Activated CD4-positive, alpha-beta T cell treated with anti-CD3 and anti-CD28 coated beads for 1 hour (primary cell): Measurements from ENCODE around the gene SYVN1.
A peak's percentile ranks its signal among the peaks of the same experiment; 100 is the strongest.
"Not testable (repeated sequence)": the region's sequence is repeated elsewhere in the genome, so short reads cannot be mapped to it uniquely, and the experiment has no call there.

Source experiments
- DNase-seq: peaks from one replicate; pipeline ENCODE4 v3.0.0-alpha.2; 2020

Gene SYVN1

DNA sequence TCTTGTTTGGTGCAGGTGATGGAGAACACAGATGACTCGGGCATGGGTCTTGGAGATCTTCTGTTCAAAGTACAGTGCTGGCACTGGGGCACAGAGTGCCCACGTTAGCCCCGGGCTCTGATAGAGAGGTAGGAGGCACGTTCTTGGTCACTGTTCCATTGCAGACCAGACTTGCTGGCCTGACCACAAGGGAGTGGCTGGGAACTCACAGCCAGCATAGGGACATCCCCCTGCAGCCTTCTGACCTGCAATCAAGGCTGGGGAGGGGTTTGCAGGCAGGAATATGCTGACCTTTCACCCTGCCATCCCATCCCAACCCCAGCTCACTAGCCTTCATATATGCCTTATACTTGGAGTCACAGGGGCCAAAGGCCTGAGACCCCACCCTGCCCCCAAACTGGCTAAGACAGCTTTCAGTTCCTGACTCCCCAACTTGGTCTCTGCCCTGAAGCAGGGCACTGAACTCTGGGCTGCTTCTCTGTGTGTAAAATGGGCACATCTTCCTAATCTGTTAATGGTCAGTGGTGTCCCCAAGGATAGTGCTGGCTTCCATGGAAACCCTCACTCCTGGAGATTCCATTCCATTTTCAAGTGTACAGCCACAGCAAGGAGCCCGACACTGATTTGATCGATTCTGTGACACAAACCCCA, 7.6 kb downstream of the SYVN1 start:
- no peak for DNase-seq

DNA sequence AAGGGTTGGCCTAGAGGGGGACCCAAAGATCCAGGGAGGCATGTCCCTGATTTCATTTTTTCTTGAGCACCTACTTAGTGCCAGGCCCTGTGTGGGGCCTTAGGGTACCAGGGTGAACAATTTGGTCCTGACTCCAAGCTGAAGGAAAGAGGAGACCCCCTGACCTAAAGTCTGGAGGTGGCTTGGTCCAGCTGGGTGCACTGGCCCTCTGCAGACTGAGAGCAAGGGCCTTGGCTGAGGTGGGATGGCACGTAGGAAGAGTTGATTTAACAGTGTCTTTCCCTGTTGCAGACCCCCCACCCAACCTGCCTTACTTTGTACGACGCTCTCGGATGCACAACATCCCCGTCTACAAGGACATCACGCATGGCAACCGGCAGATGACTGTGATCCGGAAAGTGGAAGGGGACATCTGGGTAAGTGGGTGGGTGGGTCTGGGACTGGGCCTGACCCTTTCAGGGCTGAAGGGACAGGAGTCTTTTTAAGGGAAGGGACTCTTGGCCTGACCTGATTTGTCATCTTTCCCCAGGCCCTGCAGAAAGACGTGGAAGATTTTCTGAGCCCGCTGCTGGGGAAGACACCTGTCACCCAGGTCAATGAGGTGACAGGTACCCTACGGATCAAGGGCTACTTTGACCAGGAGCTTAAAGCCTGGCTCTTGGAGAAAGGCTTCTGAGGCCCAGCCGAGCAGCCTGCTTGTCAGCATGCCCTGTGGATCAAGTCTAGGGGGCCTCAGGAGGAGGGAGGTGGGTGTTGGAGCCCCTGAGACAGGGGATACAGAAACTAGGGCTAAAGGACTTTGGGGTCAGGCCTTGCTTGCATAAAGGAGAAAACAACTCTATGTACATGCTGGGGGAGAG, 8.9 kb downstream of the SYVN1 start:
- DNase-seq = no peak

DNA sequence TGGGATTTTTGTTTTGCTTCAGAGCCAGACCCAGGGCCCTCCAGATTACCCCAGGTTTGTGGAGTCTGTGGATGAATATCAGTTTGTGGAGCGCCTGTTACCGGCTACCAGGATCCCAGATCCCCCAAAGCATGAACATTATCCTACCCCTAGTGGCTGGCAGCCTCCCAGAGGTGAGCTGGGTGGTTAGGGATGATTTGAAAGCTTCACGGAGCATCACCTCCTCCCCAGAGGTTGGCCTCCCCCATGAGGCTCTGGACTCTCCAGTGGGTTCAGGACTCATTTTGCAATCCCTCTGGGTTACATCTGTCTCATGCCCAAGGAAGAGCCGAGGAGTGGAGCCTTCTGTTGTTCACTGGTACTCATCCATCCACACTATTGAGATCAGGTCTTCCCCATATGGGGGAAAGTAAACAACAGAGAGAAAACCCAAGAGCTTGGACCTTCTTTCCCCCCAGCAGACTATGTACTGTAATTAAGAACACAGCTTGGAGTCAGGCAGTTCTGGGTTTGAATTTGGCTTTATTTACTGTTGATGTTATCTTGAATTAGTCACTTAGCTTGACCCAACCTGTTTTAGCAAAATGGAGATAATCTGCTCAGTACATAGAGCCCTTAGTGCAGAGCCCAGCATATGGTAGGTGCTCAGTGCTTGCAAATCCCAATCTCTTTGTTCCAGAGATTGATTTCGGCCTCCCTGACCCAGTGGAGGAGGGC, 9.7 kb downstream of the SYVN1 start:
- DNase-seq = no peak

DNA sequence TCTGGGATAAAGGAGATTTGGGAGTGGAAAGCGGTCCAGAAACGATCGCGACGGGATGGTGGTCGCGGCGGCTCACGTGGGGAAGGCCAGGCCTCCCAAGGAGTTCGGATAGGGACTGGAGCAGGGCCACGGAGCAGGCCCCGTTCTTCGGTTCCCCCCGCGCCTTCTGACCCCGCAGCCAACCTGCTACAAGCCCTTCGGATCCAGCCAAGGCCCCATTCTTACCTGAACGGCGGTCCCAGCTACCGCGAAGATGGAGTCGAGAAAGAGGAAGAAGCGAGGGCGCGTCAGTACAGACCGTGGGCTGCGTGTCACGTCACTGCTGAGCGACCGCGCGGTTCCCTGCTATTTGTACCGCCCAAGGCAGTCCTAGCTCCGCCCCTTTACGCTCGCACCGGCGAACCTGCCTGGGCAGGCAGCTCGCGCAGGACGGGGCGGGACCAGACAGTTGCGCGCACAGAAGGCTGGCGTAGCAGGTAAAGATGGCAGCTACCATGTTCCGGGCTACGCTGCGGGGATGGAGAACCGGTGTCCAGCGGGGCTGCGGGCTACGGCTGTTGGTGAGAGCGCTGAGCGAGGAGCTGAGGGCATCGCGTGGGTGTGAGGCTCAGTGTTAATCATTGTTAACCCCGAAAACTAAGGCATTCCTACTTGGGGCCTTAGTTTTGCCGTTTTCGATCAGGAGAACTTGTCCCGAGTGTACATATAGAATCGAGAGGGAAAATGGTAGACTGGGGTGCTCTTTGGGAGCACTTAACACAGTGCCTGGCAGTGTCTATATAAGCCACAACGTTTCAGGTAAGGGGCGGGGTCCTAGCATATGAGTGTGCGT, 12.2 kb downstream of the SYVN1 start, which contains the start of the genes FAU and MRPL49:
Gene FAU, minus strand, starts transcription at position 270 of the 832 bp plus-strand sequence. CDS start 321 bp downstream, outside the sequence.
Gene MRPL49, plus strand, starts transcription at position 457 of the 832 bp plus-strand sequence. Its CDS starts 26 bp downstream, at position 483.
- peak; percentile 98 for DNase-seq

DNA sequence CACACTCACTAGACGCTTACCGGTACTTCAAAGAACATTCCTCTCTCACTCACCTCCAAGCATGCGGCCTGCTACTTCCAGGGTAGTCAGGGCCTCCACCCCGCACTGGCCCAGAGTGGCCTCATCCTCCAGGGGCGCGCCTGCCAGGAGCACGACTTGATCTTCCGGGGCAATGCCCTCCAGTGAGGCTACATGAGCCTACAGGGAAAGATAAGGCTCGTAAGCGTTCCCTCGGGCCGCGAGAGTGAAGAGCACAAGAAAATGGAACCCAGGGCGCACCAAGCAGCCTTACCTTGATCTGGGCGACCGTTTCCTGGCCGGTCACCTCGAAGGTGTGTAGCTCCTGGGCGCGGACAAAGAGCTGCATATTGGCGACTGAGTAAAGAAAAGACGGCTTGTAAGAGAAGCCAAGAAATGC, 12.9 kb downstream of the SYVN1 start:
- no peak for DNase-seq

DNA sequence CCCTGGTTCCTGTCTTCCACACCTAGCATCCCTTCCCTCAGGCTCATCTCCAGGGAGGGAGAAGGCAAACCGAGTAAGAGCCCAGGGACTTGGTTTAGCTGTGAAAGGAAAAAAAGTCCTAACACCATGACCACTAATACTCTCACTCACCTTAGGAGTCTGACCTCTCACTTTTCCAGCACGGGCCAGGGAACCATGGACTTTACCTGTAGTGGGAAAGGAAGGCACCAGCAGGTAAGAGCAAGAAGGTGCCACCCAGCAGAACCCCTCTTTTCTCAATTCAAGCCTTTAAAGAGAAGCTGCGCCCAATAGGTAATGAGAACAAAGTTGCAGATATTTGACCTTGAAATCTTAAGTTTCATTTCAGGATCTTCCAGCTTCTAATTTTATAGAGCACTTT, 13.5 kb downstream of the SYVN1 start:
- no peak for DNase-seq

DNA sequence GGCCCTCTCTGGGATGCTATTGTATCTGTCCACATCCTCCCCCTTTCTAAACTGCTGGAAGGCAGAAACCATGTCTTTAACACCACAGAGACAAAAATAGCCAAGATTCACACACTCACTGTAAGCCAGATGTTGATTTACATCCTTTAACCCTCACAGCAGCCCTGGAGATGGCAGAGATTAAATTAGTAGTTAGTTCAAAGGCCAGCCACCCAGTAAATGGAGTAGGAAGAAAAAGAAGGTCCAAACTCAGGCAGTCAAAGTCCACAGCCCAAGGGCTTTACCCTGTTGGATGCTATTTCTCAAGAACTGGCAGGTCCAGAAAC, 14.7 kb downstream of the SYVN1 start:
- DNase-seq = no peak

DNA sequence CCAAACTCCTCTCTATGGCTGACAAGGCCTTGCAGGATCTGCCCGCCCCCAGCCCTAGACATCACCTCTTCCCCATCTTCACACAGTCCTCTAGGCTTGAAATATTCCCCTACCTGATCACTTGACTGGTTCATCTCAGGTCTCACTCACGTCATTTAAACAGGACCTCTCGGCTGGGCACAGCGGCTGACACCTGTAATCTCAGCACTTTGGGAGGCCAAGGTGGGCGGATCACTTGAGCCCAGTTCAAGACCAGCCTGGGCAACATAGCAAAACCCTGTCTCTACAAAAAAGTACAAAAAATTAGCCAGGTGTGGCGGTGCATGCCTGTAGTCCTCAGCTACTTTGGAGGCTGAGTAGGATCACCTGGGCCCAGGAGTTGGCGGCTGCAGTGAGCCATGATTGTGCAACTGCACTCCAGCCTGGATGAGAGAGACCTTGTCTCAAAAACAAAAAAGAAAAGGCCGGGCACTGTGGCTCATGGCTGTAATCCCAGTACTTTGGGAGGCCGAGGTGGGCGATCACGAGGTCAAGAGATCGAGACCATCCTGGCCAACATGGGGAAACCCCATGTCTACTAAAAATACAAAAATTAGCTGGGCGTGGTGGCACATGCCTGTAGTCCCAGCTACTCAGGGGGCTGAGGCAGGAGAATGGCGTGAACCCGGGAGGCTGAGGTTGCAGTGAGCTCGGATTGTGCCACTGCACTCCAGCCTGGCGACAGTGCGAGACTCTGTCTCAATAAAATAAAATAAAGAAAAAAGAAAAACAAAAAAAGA, 15.2 kb downstream of the SYVN1 start:
- DNase-seq = not testable (repeated sequence)

DNA sequence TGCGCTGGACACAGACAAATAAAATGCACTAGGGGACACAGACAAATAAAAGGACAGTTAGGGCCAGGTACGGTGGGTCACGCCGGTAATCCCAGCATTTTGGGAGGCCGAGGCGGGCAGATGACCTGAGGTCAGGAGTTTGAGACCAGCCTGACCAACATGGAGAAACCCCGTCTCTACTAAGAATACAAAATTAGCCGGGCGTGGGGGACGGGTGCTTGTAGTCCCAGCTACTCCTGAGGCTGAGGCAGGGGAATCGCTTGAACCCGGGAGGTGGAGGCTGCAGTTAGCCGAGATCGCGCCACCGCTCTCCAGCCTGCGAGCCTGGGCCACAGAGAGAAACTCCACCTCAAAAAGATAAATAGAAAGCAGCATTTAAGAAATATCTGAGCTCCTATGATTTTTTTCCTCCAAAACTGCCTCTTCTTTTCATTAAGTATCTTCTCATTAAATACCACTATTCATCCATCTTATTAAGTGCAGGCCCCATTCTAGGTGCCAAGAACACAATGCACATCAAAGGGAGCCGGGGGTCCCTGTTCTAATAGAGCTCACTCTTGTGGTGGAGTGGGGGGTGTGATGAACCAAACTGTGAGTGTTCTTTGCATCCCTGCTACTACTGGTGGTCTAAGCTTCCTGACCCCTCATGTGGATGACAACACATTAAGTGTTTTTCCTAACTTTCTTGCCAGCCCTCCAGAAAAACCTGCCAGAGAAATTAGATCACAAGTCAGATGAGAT, 16.1 kb downstream of the SYVN1 start:
- DNase-seq = no peak

DNA sequence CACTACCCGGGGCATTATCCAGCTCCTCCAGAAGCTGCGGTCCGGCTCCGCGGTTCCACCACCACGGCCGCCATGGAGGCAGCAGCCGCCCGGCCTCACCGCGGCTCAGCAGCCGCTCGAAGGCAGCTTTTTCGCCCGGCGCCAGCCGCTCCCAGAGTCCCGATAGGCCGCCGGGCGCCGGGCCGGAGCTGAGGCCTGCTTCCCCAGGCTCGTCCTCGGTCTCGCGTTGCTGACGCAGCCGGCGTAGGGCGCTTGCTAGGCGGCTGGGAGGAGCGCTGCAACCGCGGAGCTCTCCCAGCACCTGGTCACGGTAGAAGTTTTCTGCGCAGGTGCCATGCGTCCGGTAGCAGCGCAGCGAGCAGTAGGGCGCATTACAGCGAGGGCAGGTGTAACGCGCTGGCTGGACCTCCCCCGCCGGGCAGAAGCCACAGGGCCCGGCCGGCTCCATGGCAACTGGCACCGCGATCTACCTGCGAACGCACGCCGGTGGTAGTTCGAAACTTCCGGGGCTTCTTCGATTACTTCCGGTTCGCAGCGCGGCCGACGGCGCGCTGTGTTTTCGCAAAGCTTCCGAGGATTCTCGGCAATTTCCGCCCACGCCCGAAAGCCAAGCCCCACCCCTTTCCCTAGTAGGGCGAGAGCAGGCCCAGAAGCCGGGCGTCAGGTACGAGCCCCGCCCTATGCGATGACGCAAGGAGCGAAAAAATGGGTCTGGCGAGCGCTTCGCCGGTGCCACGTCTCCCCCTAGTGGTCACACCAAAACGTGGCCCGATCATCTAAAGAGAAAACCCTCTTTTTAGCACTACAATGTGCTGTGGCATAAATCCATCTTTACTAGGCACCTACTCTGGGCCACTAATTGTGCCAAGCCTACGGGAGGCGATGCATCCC, 16.9 kb downstream of the SYVN1 start, which contains the start of gene ZNHIT2:
Gene ZNHIT2, minus strand, starts transcription at position 496 of the 891 bp plus-strand sequence. Its CDS starts 48 bp downstream, at position 448.
- DNase-seq = peak; percentile 100

DNA sequence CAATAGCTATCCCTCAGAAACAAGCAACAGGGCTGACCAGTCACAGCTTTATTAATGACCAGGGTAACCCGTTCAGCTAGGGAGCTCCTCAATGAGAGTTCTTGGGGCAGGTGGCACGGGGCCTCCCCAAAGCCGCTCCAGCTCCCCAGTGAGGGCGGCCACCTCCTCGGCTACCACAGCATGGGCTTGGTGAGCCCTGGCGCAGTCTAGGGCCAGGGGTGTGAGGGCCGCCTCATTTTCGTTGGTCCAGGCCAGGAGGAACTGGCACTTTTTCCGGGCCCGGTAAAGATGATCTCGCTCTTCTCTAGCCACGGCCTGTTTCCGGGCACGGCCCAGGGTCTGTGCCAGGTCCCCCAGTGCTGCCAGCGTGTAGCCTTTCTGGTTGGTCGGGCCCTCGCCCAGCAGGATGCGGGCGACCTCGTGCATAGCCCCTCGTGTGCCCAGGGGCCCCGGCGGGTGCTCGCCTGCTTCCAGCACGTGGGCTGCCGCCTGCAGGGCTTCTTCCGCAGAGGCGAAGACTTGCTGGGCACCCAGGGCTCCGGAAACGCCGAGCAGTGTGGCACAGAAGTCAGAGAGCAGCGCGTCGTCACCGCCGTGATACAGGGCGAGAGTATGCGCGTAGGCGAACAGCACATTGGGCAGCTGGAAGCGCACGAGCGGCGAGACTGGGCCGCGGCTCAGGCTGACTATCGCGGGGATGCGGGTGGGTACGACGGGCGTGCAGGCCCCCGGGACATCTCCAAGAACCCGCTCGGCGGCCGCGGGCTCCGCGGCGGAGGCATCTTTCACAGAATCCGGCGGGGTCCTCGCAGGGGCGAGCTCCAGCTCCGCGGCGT, 17.7 kb downstream of the SYVN1 start:
- peak; percentile 43 for DNase-seq

DNA sequence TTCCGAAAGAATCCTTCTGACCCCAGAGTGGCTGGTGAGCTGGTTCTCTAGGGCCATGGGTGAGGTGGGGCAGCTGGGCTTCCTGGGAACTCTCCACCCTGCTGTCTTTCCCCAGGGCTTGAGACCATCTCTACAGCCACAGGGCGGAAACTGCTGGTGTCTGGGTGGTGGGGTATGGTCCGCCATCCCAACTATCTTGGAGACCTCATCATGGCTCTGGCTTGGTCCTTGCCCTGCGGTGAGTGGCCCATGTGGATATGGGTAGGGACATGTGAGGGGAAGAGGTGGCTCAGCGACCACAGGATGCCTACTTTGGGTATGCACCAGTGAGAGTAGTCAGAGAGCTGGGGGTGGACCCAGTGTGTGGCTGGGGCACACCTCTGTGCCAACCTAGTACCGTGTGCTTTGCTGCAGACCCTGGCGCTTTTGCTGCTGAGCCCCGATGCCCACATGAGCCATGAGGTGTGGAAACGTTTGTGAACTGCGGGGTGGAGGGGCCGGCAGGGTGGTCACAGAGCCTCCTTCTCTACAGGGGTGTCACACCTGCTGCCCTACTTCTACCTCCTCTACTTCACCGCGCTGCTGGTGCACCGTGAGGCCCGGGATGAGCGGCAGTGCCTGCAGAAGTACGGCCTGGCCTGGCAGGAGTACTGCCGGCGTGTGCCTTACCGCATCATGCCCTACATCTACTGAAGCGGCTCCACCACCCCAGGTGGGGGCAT, 18.8 kb downstream of the SYVN1 start:
- no peak for DNase-seq

DNA sequence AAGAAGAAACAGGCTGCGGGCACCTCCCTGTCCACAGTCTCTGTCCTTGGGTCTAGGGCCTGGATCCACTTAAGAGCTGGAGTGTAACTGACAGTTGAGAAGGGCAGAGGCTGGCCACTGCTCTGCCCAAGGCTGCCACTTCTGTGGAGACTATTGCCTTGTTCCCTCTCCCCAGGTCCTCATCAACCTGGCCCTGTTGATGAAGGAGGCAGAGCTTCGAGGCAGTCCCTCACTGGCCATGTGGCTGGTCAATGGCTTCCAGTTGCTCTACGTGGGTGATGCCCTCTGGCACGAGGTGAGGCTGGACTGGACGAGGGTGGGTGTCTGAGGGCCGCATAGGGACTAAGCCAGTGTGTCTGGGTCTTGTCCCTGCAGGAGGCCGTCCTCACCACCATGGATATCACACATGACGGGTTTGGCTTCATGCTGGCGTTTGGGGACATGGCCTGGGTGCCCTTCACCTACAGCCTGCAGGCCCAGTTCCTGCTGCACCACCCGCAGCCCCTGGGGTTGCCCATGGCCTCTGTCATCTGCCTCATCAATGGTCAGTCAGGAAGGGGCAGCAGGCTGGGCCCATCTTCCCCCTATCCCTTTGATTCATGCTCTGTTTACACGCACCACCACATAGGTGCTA, 19.7 kb downstream of the SYVN1 start:
- DNase-seq = no peak

DNA sequence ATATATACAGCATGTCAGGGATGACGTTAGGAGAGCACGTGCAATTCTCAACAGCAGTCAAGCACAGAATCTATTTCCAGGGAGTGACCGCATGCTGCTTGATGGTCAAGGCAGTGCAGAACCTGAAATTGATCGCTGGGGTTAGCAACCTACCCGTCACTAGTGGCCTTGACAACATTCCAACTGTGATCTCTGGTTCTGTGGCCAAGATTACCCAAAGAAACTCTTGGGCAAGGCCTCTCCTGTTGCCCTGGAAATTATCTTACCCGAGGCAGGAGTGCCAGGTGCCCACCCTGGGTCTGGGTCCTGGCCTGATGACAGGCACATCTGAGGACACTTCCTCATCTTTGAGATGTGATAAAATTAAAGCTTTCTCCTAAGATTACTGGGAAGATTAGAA, 20.5 kb downstream of the SYVN1 start:
- DNase-seq = no peak

DNA sequence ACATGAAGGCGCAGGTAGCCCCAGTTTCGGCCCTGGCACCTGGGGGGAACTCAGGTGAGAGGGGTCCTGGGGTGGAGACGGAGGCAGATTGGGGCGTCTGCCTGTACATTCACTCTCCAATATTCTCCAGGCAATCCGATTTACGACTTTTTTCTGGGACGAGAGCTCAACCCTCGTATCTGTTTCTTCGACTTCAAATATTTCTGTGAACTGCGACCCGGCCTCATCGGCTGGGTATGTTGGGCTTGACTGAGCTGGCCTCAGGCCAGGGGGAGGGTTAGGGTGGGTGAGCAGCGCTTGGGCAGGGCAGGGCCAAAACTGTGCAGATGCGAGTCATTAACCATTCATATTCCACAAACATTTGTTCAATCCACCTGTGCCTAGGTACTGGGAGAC, 21.0 kb downstream of the SYVN1 start:
- DNase-seq = no peak

DNA sequence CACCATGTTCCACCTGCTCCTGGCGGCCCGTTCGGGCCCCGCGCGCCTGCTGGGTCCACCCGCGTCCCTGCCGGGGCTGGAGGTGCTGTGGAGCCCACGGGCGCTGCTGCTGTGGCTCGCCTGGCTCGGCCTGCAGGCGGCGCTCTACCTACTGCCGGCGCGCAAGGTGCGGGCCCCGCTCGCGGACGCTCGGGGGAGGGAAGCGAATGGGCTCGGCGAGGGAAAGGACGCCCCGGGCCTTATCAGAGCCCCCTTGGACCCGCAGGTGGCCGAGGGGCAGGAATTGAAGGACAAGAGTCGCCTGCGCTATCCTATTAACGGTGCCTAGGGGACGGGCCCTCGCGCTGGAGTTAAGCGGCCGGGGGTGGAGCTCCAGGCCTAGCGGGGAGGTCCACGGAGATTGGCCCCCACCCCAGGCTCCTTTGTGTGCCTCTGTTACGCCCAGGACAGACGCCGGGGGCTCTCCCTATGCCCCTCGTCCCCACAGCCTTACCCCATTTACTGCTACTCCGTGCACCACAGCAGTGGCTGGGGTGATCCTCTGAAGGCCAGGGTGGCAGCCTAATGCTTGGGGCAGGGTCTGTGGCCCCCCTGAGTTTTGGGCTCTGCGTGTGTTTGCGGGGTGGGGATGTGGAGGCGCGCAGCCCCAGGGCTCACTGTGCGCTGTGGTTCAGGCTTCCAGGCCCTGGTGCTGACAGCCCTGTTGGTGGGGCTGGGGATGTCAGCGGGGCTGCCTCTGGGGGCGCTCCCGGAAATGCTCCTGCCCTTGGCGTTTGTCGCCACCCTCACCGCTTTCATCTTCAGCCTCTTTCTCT, 21.6 kb downstream of the SYVN1 start:
- peak; percentile 58 for DNase-seq
